Hepatocyte (in vitro differentiated cells): ENCODE measurements around the gene FAM168B.
"Not testable (repeated sequence)": the region's sequence is repeated elsewhere in the genome, so short reads cannot be mapped to it uniquely, and the experiment has no call there.

ENCODE experiments used
- CTCF ChIP-seq: fragments of 200-600 bp; sonication (generic); IDR thresholded peaks from 2 replicates; pipeline ENCODE4 v1.5.1; 2016; ENCODE audit warnings: antibody characterized with exemption, mild to moderate bottlenecking; ENCODE audit not compliant: poor library complexity
- EZH2 ChIP-seq: fragments of 200-600 bp; sonication (generic); IDR thresholded peaks from 2 replicates; pipeline ENCODE4 v1.6.1; 2016; ENCODE audit warnings: antibody characterized with exemption, mild to moderate bottlenecking, borderline replicate concordance
- EZH2phosphoT487 ChIP-seq: fragments of 200-600 bp; sonication (generic); IDR thresholded peaks from one replicate; pipeline ENCODE4 v1.6.1; 2018; ENCODE audit warnings: antibody characterized with exemption, mild to moderate bottlenecking, low read depth, moderate library complexity; ENCODE audit not compliant: unreplicated experiment, severe bottlenecking

- TF ChIP-seq CTCF, EZH2, EZH2phosphoT487: not testable (repeated sequence)
Observed at GRCh38 chr2:131075578-131075977, 17.7 kb downstream of the FAM168B start.
